ENCODE data around the gene RNF25.

GRCh38 chr2:218627939-218628338, 43.9 kb downstream of the RNF25 start:
- TF ChIP-seq CTCF (IDR thresholded peaks at IDR 0.05; ENCODE audit: low read depth, low read length, poor library complexity, severe bottlenecking), result no peak
- TF ChIP-seq EZH2phosphoT487 (IDR thresholded peaks at IDR 0.05; ENCODE audit: borderline replicate concordance, low read length), result no peak
